NB4 (cell line): Measurements from ENCODE around the gene SKAP2.

Experiments
- DNase-seq: peaks from one replicate; pipeline ENCODE4 v3.0.0; 2010; ENCODE audit warnings: low read depth
- H3K4me3 ChIP-seq: one replicate; pipeline ENCODE4 v1.5.1; 2011; ENCODE audit warnings: mild to moderate bottlenecking, low read depth, low read length, moderate library complexity
- CTCF ChIP-seq: IDR thresholded peaks from one replicate; pipeline ENCODE4 v1.5.1; 2012; ENCODE audit warnings: low read depth, low read length
- MAX ChIP-seq: IDR thresholded peaks from 2 replicates; pipeline ENCODE4 v1.6.1; 2011; ENCODE audit warnings: low read depth, low read length
- MYC ChIP-seq: IDR thresholded peaks from 2 replicates; pipeline ENCODE4 v1.6.1; 2011; ENCODE audit warnings: low read depth, low read length
- POLR2A ChIP-seq: IDR thresholded peaks from 2 replicates; pipeline ENCODE4 v1.6.1; 2011; ENCODE audit warnings: mild to moderate bottlenecking; ENCODE audit not compliant: insufficient read length; ENCODE audit errors: extremely low read depth

The SKAP2 gene

GRCh38 chr7:26680587-26680986 is 183.8 kb downstream of the SKAP2 start:
- no peak for DNase-seq
- TF ChIP-seq CTCF (no peak), POLR2A (no peak), MYC (no peak), MAX (no peak)
- no peak overlapping the region for H3K4me3 ChIP-seq

GRCh38 chr7:26675143-26675887 is 189.1 kb downstream of the SKAP2 start:
- TF ChIP-seq MYC (no peak), MAX (no peak), POLR2A (no peak), CTCF (no peak)
- DNase-seq: no peak
- H3K4me3 ChIP-seq: no peak overlapping the region

DNA sequence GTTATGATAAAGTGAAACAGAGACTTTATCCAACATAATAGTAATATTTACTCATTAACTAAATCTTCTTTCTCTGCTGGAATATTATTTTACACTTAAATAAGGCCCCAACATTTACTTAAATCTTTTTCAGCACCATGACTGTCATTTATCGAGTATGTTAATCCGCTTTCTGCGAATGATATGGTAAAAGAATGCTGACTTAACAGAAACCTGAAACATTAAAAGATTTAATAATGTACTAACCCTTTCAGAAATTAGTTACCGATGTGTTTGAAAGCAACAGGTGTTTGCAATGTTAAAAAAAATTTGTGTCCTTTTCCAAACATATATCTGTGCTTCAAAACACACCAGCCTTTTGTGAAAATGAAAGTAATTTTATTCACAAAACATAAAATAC is 190.5 kb downstream of the SKAP2 start:
- DNase-seq: no peak
- TF ChIP-seq POLR2A (no peak), MYC (no peak), MAX (no peak), CTCF (no peak)
- H3K4me3 ChIP-seq: no peak overlapping the region

GRCh38 chr7:26673271-26673670 is 191.1 kb downstream of the SKAP2 start:
- TF ChIP-seq CTCF (no peak), MAX (no peak), POLR2A (no peak), MYC (no peak)
- DNase-seq: no peak
- no peak overlapping the region for H3K4me3 ChIP-seq

- TF ChIP-seq POLR2A (no peak), MYC (no peak), MAX (no peak), CTCF (no peak)
- no peak overlapping the region for H3K4me3 ChIP-seq
- no peak for DNase-seq
These were observed 193.5 kb downstream of the SKAP2 start for GRCh38 chr7:26670841-26671240.

DNA sequence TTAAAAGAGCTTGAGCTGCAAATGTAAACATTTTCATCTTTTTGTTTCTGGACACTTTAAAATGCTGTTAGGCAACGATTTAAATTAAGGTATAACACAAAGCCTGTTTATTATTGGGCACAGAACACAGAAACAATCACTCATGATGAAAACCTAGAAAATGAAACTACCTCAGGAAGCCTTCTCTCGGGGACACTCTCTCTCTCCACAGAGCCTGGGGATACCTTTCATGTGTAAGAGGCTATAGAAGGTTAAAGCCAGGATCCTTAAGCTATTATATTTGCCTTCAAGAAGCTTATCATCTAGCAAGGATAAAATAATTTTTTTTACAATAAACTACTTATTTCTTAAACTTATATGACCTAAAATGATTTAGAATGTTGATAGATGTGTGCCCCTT is 194.1 kb downstream of the SKAP2 start:
- no peak for DNase-seq
- TF ChIP-seq MAX: no peak
- TF ChIP-seq CTCF: no peak
- TF ChIP-seq MYC: no peak
- no peak for TF ChIP-seq POLR2A
- no peak overlapping the region for H3K4me3 ChIP-seq
